HG03139 (cell line): Measurements from ENCODE around the gene ZXDB.
"Not testable (repeated sequence)": the region's sequence is repeated elsewhere in the genome, so short reads cannot be mapped to it uniquely, and the experiment has no call there.

Experiments
- ATAC-seq: cut with Tn5 transposase; IDR thresholded peaks from one replicate; pipeline ENCODE4 v1.9.1; 2021; ENCODE audit not compliant: unreplicated experiment

ZXDB gene

GRCh38 chrX:57591284-57592159 is at the start of gene ZXDB:
TSS of gene ZXDB (plus strand) at chrX:57592011. CDS start at chrX:57592049, 38 bp downstream.
- ATAC-seq, result peak; percentile 42

GRCh38 chrX:57565198-57565597 is 26.6 kb upstream of the ZXDB start:
- ATAC-seq, result no peak

GRCh38 chrX:57573754-57574153 is 18.1 kb upstream of the ZXDB start:
- no peak for ATAC-seq

- not testable (repeated sequence) for ATAC-seq
Measured at GRCh38 chrX:57582948-57583347, 8.9 kb upstream of the ZXDB start.

GRCh38 chrX:57583477-57583876 is 8.3 kb upstream of the ZXDB start:
- no peak for ATAC-seq

GRCh38 chrX:57586360-57586759 is 5.5 kb upstream of the ZXDB start:
- no peak for ATAC-seq

GRCh38 chrX:57587062-57587461 is 4.7 kb upstream of the ZXDB start:
- ATAC-seq, result no peak

GRCh38 chrX:57587607-57588006 is 4.2 kb upstream of the ZXDB start:
- no peak for ATAC-seq

GRCh38 chrX:57592160-57592893 is 516 bp downstream of the ZXDB start:
- ATAC-seq, result peak; percentile 69

- ATAC-seq, result peak; percentile 47
Measured at GRCh38 chrX:57592894-57593215, 1.0 kb downstream of the ZXDB start.

- no peak for ATAC-seq
Measured at GRCh38 chrX:57595381-57595811, 3.6 kb downstream of the ZXDB start.

- no peak for ATAC-seq
Measured at GRCh38 chrX:57596109-57596508, 4.3 kb downstream of the ZXDB start.

- ATAC-seq, result no peak
Measured at GRCh38 chrX:57596516-57596915, 4.7 kb downstream of the ZXDB start.

GRCh38 chrX:57607295-57608187 is 15.7 kb downstream of the ZXDB start:
- no peak for ATAC-seq

GRCh38 chrX:57613351-57613750 is 21.5 kb downstream of the ZXDB start:
- not testable (repeated sequence) for ATAC-seq

GRCh38 chrX:57629438-57629837 is 37.6 kb downstream of the ZXDB start:
- not testable (repeated sequence) for ATAC-seq

- ATAC-seq, result no peak
Measured at GRCh38 chrX:57640674-57641016, 48.8 kb downstream of the ZXDB start.

- no peak for ATAC-seq
Measured at GRCh38 chrX:57641338-57641737, 49.5 kb downstream of the ZXDB start.

- ATAC-seq, result no peak
Measured at GRCh38 chrX:57643698-57644097, 51.9 kb downstream of the ZXDB start.

- no peak for ATAC-seq
Measured at GRCh38 chrX:57647020-57647419, 55.2 kb downstream of the ZXDB start.
